Dermis blood vessel endothelial cell (primary cell): ENCODE measurements around the gene MLPH. TPM values are rescaled to one million over a fixed set of nuclear protein-coding genes. Genes with fewer than 3 reads are reported as not detected.

Experiments
- DNase-seq: peaks from one replicate; pipeline ENCODE4 v3.0.0; 2010
- total RNA-seq: library from RNA; depleted of rRNA; stranded (reverse); fragments of >200 nt; gene quantifications from 2 replicates; pipeline ENCODE4 v1.2.3, GENCODE V29; 2014

Gene MLPH
- total RNA-seq, 1 donor from 2014 or later, result 1.0 TPM

GRCh38 chr2:237480988-237481525 lies 6.0 kb upstream of the MLPH start:
- no peak for DNase-seq

DNA sequence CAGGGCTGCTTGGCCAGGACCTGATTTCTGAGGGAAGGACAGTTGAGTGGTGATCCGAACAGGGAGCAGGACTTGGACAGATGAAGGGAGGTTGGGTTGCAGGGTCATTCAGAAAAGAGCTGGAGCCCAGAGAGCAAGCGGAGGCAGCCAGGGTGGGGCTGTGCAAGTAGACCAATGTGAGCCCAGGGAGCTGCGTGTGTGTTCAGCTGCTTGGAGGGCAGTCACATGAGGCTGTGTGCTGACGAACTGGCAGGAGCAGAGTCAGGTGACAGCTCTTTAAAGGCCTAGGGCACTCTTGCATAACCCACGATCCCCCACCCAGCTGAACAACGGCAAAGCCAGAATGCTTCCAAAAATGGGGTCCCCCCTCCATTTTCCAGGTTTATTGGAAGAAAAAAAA lies 4.6 kb upstream of the MLPH start:
- no peak for DNase-seq

DNA sequence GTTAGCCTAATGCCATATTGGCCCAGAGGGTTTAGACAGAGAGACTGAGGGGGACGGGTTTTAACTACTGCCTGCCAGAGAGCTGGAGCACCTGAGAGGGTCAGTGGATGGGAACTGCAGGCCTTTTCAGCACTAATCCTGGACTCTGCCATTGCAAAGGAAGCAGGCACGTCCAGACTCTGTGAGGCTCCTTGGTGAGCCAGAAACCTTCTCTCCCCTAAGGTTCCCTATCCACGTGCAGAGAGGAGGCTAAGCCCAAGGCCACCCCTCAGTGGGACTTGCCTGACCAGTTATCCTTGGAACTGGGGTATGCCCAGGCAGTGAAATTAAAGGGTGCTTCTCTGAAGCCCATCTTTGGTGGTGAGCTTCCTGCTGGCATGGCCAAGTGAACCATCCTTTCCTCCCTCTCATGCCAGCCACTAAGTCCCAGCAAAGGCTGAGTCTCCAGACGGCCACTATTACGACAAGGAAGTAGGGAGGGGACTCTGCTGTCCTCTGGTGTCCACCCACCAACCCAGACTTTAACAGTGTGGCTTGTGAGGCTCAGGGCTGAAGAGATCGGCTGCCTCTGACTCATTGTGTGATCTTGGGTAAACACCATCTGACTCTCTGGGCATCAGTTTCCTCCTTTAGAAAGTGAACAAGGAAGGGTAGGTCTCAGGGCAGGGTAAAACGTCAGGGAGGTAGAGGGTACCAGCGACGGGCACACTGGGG lies 3.9 kb upstream of the MLPH start:
- DNase-seq, result peak; percentile 40

DNA sequence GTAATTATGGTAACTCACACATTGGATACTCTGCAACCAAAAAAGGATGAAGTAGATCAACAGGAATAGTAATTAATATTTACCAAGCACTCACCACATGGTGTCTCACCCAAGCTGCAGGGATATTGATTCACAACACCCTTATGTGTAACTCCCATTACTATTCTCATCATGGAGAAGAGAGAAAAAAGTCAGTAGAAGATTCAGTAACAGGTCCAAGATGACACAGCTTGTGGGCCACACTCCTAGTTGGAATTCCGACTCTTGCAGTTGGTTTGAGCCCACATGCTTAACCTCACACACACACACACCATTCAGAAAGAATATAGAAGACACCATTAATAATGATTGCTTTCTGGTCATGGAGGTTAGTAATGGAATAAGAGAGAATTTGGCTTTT lies 1.7 kb upstream of the MLPH start:
- no peak for DNase-seq

DNA sequence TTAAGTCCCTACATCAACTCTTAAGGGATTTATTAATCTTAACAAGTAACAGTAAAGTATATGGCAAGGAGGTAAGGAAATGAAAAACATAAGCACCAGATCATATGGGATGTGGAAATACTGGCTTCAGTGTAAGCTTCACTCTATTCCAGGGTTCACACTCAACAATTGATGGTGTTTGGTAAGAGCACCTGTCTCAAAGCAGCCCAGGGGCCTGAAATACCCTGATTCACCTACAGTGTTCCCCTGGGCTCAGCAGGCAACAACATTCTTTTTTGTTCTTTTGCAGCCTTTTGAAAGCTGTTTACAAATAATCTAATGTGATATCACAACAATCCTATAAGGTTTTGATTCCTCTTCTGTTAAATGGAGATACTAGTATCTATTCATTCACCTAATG lies 1.2 kb upstream of the MLPH start:
- no peak for DNase-seq

- DNase-seq, result no peak
These were observed 675 bp upstream of the MLPH start for GRCh38 chr2:237486334-237486818.

DNA sequence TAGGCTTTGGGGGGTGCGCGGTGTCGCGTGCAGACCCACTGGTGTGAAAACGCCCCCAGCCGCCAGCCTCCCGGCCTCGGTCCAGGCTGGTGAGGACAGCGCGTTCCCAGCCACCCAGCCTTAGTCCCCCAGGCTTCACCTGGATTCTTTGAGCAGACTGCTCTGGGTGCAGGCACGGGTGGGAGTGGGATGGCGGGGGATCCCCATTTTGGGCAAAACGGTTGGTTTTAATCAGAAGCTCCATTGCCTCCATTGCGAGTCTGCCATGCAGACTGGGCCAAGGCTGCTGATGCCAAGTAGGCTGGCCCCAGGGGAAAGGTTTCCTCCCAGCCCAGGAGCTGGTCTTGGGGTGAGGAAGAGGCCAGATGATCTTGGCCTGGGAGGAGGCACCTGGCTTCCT lies 445 bp downstream of the MLPH start:
- DNase-seq, result no peak

- DNase-seq, result no peak
These were observed 1.2 kb downstream of the MLPH start for GRCh38 chr2:237488295-237488694.

- no peak for DNase-seq
These were observed 2.1 kb downstream of the MLPH start for GRCh38 chr2:237488901-237489860.

GRCh38 chr2:237490009-237490711 lies 3.1 kb downstream of the MLPH start:
- DNase-seq, result no peak

DNA sequence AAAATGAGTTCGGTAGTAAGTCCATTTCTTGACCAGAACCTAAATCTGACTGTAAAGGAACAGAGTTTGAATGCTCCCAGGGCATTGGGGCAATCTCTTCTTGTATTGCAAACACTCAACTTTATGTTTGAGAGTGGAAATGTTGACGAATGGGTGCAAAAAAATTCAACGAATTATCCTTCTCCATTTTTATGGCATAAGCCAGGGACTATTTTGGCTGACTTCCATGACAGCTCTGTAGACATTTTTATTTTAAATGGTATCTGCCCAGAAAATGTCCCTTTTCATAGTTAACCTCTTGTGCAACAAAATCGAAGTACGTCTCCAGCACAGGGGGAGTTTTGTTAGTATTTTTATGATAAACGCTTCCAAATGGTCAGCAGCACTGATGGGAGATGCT lies 3.7 kb downstream of the MLPH start:
- no peak for DNase-seq

DNA sequence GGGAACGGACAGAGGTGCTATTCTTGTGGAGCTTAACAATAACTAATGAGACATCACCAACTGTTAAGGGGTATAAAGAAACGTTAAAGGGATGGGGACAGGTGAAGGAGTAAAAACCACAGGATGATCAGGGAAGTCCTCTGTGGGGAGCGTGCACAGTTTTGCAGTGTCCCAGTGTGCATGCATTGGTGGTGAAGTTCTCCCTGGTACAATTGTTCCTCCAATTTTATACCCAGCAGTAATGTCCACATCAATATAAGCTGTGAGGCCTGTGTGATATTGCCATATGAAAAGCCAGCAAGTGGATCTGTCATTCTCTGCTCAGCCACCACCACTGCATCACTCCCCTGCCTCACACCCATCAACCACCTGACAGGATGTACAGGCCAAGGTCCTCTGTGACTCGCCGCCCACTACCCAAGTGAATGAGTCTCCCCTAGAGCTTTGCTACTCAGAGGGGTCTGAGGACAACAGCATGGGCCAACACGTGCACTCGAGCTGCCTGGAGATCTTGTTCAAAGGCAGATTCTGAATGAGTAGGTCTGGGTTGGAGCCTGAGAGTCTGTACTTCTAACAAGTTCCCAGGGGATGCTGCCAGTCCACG lies 4.6 kb downstream of the MLPH start:
- no peak for DNase-seq

DNA sequence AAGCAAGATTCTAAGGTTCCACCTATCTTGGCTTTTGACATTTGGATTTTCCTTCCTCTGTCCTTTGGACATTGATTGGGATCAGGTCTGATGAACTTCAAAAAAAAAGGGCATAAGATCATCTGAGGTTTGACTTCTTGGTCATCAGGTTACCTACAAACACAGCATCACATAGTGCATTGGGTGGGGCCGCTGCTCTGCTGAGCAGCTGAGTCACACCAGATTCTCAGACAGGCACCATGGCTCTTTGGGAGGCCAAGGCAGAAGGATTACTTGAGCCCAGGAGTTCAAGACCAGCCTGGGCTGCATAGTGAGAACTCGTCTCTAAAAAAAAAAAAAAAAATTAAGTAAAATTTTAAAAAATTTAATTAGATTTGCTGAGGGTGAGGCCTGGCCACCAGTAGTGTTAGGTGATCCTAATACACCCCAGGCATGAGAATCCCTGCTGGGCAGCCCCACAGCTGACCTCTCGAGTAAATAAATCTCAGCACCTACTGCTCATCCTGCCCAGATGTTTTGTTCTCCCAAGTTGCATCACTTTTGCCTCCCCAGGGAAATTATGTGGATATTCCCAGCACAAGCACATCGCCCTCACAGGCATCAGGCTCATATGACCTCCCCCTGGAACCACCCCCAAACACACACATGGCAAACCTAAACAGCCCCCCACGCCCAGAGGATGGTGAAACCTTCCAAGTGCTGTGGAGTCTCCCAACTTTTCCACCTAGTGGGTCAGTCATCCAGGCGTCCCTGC lies 5.3 kb downstream of the MLPH start:
- no peak for DNase-seq

GRCh38 chr2:237494066-237494465 lies 7.0 kb downstream of the MLPH start:
- no peak for DNase-seq

DNA sequence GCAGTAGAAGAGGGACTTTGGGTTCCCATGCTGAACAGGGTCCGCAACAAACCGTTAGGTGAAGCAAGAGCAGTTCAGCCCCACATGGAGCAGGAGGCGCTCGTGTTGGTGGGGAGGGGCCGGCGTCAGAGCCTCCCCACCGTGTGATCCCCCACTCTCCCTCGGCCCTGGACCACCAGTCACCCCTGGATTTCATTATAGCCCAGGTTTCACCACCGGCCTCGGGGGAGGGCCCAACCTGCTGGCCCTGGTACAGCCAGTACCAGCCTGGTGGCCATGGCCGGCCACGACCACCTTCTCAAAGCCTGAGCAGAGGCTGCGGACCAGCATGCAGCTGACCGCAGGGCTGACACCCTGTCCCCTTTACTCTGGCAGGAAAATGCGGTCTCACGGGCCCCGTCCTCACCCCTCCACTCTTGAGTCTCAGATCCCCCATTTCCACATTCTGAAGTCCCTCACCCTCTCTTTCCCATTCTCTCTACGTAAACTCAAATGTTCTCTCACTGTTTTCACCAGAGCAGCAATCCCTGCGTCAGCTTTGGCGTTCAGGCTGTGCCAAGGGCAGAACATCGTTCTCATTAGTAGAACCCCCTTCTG lies 8.6 kb downstream of the MLPH start:
- no peak for DNase-seq

DNA sequence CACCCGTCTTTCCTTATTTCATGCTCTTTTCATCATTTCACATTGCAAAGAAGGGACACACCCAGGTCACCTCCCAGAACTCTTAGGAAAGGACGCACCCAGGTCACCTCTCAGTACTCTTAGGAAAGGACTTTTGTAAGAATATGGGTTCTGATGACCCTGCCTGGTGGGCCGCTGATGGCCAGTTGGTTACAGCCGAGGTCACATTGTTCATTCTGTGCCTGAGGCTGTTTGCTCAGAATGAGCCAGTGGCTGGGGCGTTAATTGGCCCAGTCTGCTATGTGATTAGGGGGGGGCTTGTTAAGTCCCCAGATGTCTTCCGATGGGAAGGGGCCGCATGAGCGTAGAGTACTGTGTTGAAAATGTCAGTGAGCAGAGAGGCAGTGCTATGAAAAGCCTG lies 9.4 kb downstream of the MLPH start:
- no peak for DNase-seq

DNA sequence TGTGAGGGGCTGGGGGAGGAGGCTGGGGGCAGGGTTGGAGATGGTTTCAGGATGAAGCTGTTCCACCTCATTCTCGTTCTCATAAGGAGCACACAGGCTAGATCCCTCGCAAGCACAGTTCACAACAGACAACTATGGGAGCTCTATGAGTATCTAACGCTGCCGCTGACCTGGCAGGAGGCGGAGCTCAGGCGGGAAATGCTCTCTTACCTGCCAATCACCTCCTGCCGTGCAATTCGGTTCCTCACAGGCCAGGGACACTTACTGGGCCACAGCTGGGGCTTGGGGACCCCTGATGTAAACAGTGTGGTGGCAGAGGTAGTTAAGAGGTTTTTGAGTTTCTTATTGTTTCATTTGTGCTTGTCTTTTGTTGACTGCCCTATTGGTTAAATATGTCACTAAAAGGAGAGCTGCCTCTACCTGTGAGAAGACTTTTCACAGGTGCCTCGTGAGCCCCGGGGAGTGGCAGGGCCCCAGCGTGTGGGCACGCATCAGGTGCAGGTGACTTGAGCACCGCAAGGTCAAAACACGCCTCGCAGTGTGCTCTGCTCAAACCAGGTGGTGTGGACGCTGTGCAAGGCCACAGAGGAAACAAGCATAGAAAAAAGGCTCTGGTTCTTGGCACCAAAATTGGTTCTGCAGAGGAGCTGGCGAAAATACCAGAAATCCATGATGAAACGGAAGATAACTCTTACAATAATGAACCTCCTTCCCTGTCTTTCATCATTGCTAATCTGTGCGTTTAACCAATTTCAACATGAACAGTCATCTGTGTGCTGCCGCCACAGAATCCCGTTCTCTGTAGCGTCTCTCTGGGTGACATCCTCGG lies 10.2 kb downstream of the MLPH start:
- no peak for DNase-seq

- DNase-seq, result no peak
These were observed 10.8 kb downstream of the MLPH start for GRCh38 chr2:237497838-237498186.

- DNase-seq, result no peak
These were observed 11.3 kb downstream of the MLPH start for GRCh38 chr2:237498341-237498740.

- peak; percentile 69 for DNase-seq
These were observed 13.8 kb downstream of the MLPH start for GRCh38 chr2:237500681-237501424.
